Measurements from ENCODE around the gene AHCTF1.

- TF ChIP-seq, protein P1, sequence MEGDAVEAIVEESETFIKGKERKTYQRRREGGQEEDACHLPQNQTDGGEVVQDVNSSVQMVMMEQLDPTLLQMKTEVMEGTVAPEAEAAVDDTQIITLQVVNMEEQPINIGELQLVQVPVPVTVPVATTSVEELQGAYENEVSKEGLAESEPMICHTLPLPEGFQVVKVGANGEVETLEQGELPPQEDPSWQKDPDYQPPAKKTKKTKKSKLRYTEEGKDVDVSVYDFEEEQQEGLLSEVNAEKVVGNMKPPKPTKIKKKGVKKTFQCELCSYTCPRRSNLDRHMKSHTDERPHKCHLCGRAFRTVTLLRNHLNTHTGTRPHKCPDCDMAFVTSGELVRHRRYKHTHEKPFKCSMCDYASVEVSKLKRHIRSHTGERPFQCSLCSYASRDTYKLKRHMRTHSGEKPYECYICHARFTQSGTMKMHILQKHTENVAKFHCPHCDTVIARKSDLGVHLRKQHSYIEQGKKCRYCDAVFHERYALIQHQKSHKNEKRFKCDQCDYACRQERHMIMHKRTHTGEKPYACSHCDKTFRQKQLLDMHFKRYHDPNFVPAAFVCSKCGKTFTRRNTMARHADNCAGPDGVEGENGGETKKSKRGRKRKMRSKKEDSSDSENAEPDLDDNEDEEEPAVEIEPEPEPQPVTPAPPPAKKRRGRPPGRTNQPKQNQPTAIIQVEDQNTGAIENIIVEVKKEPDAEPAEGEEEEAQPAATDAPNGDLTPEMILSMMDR (IDR thresholded peaks at IDR 0.05; ENCODE audit: low read depth, low read length): peak; percentile 64
- no peak for TF ChIP-seq EZH2phosphoT487 (IDR thresholded peaks at IDR 0.05; ENCODE audit: low read depth)
Measured at GRCh38 chr1:246907472-246907871, 24.3 kb downstream of the AHCTF1 start.

Measured in OCI-LY3 (cell line).